A673 (cell line): ENCODE results near the gene SLC14A1.

Experiments used
- EZH2 ChIP-seq: fragments of 200-600 bp; sonication (generic); IDR thresholded peaks from 2 replicates; pipeline ENCODE4 v1.6.1; 2017; ENCODE audit warnings: borderline replicate concordance, low read depth, mild to moderate bottlenecking, mixed read lengths, antibody characterized with exemption, low read length; ENCODE audit not compliant: poor library complexity, severe bottlenecking
- TF ChIP-seq, protein P1 (sequence below): fragments of 300-800, 200-600 bp; sonication (generic); conservative IDR thresholded peaks from 2 replicates; pipeline ENCODE4 v1.5.1; 2017; ENCODE audit warnings: low read depth, mild to moderate bottlenecking, antibody characterized with exemption, low read length, moderate library complexity, mixed read lengths

DNA sequence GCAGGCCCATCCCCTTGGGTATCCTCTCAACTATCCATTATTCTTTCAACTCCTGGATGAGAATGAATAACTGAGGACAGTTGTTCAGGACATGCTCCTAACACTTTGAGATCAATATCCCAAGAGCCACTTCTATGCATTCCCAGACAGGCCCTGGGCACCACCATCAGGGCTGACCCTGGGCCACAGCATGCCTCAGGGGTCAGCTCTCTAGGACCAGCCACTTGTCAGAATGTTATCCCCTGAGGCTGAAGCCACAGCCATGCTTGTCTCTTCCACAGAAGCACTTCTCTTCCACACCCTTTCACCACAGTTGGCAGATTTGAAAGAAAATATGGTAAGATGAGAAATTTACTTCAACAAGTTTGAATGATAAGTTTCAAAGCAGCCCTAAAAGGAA lies 28.7 kb downstream of the SLC14A1 start:
- TF ChIP-seq, protein P1, sequence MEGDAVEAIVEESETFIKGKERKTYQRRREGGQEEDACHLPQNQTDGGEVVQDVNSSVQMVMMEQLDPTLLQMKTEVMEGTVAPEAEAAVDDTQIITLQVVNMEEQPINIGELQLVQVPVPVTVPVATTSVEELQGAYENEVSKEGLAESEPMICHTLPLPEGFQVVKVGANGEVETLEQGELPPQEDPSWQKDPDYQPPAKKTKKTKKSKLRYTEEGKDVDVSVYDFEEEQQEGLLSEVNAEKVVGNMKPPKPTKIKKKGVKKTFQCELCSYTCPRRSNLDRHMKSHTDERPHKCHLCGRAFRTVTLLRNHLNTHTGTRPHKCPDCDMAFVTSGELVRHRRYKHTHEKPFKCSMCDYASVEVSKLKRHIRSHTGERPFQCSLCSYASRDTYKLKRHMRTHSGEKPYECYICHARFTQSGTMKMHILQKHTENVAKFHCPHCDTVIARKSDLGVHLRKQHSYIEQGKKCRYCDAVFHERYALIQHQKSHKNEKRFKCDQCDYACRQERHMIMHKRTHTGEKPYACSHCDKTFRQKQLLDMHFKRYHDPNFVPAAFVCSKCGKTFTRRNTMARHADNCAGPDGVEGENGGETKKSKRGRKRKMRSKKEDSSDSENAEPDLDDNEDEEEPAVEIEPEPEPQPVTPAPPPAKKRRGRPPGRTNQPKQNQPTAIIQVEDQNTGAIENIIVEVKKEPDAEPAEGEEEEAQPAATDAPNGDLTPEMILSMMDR = no peak
- no peak for TF ChIP-seq EZH2
